GM21526 (cell line): ENCODE measurements around the gene ABCC3.

Experiments
- ATAC-seq: cut with Tn5 transposase; IDR thresholded peaks from one replicate; pipeline ENCODE4 v1.9.1; 2021; ENCODE audit warnings: moderate library complexity; ENCODE audit not compliant: unreplicated experiment, low FRiP score

The ABCC3 gene

GRCh38 chr17:50681263-50682200 lies 46.9 kb downstream of the ABCC3 start:
- ATAC-seq = no peak

- ATAC-seq = no peak
Observed at GRCh38 chr17:50682441-50682840, 47.8 kb downstream of the ABCC3 start.

GRCh38 chr17:50682938-50683337 lies 48.3 kb downstream of the ABCC3 start:
- ATAC-seq = no peak

GRCh38 chr17:50683434-50684287 lies 49.0 kb downstream of the ABCC3 start:
- ATAC-seq = no peak

- no peak for ATAC-seq
Observed at GRCh38 chr17:50684288-50684611, 49.6 kb downstream of the ABCC3 start.

- no peak for ATAC-seq
Observed at GRCh38 chr17:50684612-50685333, 50.1 kb downstream of the ABCC3 start.

- ATAC-seq = no peak
Observed at GRCh38 chr17:50685334-50685665, 50.6 kb downstream of the ABCC3 start.

- ATAC-seq = no peak
Observed at GRCh38 chr17:50685691-50686493, 51.2 kb downstream of the ABCC3 start.

GRCh38 chr17:50686494-50687199 lies 52.0 kb downstream of the ABCC3 start:
- no peak for ATAC-seq

GRCh38 chr17:50687200-50688066 lies 52.8 kb downstream of the ABCC3 start:
- no peak for ATAC-seq

- ATAC-seq = no peak
Observed at GRCh38 chr17:50688245-50688644, 53.6 kb downstream of the ABCC3 start.

GRCh38 chr17:50689251-50689650 lies 54.6 kb downstream of the ABCC3 start:
- no peak for ATAC-seq

GRCh38 chr17:50689956-50690886 lies 55.5 kb downstream of the ABCC3 start:
- no peak for ATAC-seq

- ATAC-seq = no peak
Observed at GRCh38 chr17:50690887-50691549, 56.3 kb downstream of the ABCC3 start.

- ATAC-seq = no peak
Observed at GRCh38 chr17:50691550-50692447, 57.1 kb downstream of the ABCC3 start.

GRCh38 chr17:50692448-50693035 lies 57.9 kb downstream of the ABCC3 start:
- no peak for ATAC-seq
